GM18507 (cell line): Measurements from ENCODE around the gene STMP1.
"Not testable (repeated sequence)": the region's sequence is repeated elsewhere in the genome, so short reads cannot be mapped to it uniquely, and the experiment has no call there.

ENCODE experiments used
- DNase-seq: peaks from one replicate; pipeline ENCODE4 v3.0.0; 2011; ENCODE audit warnings: low read depth; ENCODE audit not compliant: insufficient read length; ENCODE audit errors: extremely low spot score
- FAIRE-seq: peaks from 2 replicates; lab custom pipeline; 2011; peaks lifted over from hg19 to GRCh38; lab: Jason Lieb, UNC

The STMP1 gene

DNA sequence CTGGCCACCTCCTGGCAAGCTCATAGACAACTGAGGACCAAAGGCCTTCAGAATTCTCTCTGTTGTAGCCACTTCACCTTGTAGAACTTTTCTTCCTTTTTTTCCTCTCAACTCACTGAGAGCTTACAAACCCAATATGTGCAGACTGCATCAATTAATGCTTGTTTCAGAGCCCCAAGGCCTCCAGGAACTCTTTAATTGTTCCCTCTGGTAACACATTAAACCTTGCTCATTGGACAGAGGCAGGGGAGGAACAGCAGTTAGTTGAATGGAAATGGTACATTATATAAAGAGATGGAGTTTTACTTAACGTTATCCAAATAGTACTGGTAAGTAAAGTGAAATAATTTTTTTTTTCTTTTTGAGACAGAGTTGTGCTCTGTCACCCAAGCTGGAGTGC is 25.2 kb downstream of the STMP1 start:
- no peak for DNase-seq
- no peak for FAIRE-seq

- FAIRE-seq (no peak), DNase-seq (no peak)
Measured at GRCh38 chr7:135690566-135690965, 28.3 kb downstream of the STMP1 start.

- no peak for FAIRE-seq
- no peak for DNase-seq
Measured at GRCh38 chr7:135692055-135692454, 29.7 kb downstream of the STMP1 start.

GRCh38 chr7:135692606-135693005 is 30.3 kb downstream of the STMP1 start:
- not testable (repeated sequence) for DNase-seq, FAIRE-seq

- DNase-seq = no peak
- no peak for FAIRE-seq
Measured at GRCh38 chr7:135693558-135693957, 31.2 kb downstream of the STMP1 start.

DNA sequence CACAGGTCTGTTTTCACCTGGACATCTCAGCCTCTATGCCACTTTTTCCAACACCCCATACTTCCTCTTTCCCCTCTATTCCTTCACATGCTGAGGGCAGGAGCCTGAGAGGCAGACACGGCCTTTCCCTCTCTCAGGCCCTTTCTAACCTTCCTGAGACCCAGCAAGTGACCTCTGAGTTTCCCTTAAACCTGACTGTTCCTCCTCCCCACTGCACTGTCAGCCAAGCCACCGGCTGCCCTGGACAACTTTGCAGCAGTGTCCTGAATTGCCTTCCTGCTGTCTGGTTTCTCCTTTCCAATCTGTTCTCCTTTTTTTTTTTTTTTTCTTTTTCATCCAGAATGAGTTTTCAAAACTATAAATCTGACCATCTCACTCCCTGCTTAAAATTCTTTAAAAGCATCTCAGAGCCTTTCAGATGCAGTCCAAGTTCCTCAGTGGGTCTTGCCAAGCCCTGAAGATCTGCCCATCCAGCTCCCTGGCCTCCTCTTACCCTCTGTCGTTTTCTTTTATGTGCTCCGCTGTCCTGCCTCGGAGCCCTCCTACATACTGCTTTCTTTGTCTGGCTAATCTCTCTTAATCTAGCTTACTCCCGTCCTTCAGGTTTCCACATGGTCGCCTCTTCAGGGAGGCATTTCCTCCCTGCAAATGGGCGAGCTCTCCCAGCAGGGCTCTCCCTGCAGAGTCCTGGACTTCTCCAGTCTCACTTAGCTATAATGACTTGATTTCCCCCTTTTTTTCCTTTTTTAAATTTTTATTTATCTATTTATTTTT is 35.1 kb downstream of the STMP1 start:
- FAIRE-seq = no peak

GRCh38 chr7:135704074-135704473 is 41.8 kb downstream of the STMP1 start:
- FAIRE-seq (no peak), DNase-seq (no peak)

More for the DNA sequence above, 35.1 kb downstream of the STMP1 start:
- no peak for DNase-seq

- DNase-seq (no peak), FAIRE-seq (no peak)
Measured at GRCh38 chr7:135704698-135705097, 42.4 kb downstream of the STMP1 start.

DNA sequence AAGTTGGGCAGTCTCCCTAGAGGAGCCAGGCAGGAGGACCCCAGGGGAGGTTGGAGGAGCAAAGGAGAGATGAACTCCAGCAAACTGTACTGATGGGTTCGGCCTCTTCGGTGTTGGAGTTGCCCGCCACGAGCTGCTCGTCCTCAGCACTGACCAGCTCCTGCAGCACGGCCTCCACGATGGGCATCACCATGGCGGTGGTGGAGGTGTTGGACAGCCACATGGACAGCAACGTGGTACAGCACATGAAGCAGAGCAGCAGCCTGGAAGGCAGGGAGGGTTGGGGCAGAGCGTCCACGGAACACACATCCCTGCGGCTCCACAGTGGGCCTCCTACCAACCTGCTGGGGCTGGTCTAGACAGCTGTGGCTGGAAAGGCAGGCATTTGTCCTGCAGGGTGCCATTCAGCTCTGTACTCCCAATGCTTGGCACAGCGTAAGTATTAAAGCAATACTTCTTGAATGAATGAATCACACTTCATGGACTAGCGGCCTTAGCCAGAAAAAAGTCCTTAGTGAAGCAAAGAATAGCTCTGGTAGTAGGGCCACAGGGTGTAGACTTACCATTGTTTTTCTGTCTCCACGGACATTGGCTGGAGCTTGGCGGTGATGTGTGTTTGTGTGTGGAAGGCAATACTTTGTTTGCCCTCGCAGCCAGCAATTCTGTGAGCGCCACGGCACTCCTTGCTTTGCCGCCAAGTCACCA is 43.9 kb downstream of the STMP1 start:
- FAIRE-seq (no peak), DNase-seq (no peak)

GRCh38 chr7:135706858-135707569 is 44.7 kb downstream of the STMP1 start:
- FAIRE-seq = no peak

GRCh38 chr7:135707570-135707966 is 45.3 kb downstream of the STMP1 start:
- FAIRE-seq (no peak), DNase-seq (no peak)

More at GRCh38 chr7:135706858-135707569, 44.7 kb downstream of the STMP1 start:
- no peak for DNase-seq

- no peak for FAIRE-seq
- DNase-seq = no peak
Measured at GRCh38 chr7:135708041-135708440, 45.7 kb downstream of the STMP1 start.

DNA sequence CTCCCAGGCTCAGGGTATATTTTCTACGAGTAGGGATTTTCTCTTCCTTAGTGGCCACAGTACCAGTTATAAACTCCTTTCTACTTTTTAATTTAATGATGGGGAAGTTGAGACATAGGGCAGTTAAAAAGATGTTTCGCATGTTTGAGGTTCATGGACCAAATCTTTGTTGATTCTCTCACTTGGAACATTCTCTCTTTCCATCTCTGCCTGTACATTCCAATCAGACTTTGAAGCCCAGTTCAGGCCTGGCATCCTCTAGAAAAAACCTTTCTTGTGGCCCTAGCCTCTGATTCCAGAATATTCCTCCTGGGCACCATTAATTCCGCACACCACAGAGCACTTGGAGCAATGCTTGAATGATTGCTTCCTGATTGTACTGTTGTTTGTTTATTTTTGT is 47.2 kb downstream of the STMP1 start:
- FAIRE-seq = no peak
- DNase-seq = no peak

GRCh38 chr7:135710417-135711138 is 48.3 kb downstream of the STMP1 start:
- DNase-seq (peak; percentile 32), FAIRE-seq (no peak)

DNA sequence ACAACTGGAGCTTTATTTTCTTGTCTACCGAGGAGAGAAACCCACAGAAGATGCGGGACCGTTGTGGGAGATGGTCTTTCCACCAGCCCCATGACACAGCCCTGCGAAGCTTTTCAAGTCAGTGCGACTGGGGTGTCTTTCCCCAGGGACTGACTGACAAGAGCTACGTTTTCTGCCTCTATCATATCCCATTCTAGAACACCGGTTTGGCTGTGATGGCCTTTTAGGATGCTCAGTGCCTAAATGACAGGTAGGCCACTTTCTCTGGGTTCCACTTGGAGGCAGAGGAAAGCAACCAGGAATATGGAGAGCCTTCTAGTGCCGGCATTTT is 48.8 kb downstream of the STMP1 start:
- DNase-seq (no peak), FAIRE-seq (no peak)

GRCh38 chr7:135712182-135712782 is 50.0 kb downstream of the STMP1 start:
- DNase-seq (no peak), FAIRE-seq (no peak)

DNA sequence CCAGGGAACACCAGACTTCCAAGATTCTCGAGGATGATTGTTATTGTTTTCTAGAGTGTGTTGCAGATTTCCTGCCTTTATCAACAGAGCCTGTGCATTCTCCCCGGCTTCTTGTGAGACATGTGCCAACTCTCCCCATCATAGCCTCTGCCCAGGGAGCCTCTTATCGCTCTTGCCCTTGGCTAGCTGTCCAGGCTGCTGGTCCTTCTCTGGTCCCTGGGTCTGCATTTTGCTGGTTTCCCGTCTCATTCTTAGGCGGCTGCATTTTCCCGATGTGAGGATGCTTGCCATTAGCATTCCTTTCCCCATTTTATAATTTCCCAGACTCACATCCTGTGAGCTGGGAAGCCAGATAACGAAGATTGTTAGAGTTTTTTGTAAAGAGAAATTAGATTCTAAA is 50.5 kb downstream of the STMP1 start:
- FAIRE-seq (no peak), DNase-seq (no peak)

- no peak for DNase-seq
- FAIRE-seq = no peak
Measured at GRCh38 chr7:135713836-135714470, 51.6 kb downstream of the STMP1 start.

DNA sequence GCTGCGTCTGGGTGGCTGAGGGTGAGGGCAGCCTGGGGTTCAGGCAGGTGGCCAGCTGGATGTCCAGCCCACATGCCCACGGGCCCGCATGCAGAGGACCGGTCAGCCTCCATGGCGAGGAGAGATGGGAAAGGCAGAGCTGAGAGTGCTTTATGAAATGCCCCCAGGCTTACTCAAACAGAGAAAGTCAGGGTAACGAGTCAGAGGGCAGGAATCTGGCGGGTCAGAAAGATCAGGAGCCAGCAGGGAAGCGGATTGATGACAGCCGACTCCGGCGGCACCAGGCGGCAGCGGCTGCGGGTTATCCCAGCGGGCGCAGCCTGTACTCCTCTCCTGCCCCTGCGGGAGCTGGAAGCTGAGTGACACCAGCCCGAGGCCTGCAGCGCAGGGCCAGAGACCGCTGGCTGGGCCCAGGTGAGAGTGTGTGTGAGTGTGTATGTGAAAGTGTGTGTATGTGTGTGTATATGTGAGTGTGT is 52.3 kb downstream of the STMP1 start:
- FAIRE-seq = no peak
- no peak for DNase-seq
